ENCODE results near the gene DLG4. TPM values are rescaled to one million over a fixed set of nuclear protein-coding genes. Genes with fewer than 3 reads are reported as not detected.
A peak's percentile ranks its signal among the peaks of the same experiment; 100 is the strongest.

Gene DLG4
- 10 to 100 TPM in 3 of 4 donors, 1 to 10 TPM in 1; 8.7 to 12.5 (median 11.6) TPM for total RNA-seq

- DNase-seq (ENCODE audit: low spot score) (peak; percentile 90), ATAC-seq (ENCODE audit: low FRiP score) (peak; percentile 84)
- TF ChIP-seq, protein P1, sequence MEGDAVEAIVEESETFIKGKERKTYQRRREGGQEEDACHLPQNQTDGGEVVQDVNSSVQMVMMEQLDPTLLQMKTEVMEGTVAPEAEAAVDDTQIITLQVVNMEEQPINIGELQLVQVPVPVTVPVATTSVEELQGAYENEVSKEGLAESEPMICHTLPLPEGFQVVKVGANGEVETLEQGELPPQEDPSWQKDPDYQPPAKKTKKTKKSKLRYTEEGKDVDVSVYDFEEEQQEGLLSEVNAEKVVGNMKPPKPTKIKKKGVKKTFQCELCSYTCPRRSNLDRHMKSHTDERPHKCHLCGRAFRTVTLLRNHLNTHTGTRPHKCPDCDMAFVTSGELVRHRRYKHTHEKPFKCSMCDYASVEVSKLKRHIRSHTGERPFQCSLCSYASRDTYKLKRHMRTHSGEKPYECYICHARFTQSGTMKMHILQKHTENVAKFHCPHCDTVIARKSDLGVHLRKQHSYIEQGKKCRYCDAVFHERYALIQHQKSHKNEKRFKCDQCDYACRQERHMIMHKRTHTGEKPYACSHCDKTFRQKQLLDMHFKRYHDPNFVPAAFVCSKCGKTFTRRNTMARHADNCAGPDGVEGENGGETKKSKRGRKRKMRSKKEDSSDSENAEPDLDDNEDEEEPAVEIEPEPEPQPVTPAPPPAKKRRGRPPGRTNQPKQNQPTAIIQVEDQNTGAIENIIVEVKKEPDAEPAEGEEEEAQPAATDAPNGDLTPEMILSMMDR (IDR thresholded peaks at IDR 0.05): no peak
Measured at GRCh38 chr17:7219812-7220592, at the start of gene DLG4, which contains the start of gene ACADVL. DLG4 (minus strand) TSS chr17:7219836. ACADVL (plus strand) TSS chr17:7219938; CDS start chr17:7219985, 47 bp downstream.

- DNase-seq (ENCODE audit: low spot score) (no peak), ATAC-seq (ENCODE audit: low FRiP score) (no peak)
- TF ChIP-seq, protein P1 (IDR thresholded peaks at IDR 0.05): no peak
Measured at GRCh38 chr17:7266784-7267183, 47.1 kb upstream of the DLG4 start.

- ATAC-seq (ENCODE audit: low FRiP score) (no peak), DNase-seq (ENCODE audit: low spot score) (no peak)
- TF ChIP-seq, protein P1 (IDR thresholded peaks at IDR 0.05): no peak
Measured at GRCh38 chr17:7263801-7264078, 44.1 kb upstream of the DLG4 start.

DNA sequence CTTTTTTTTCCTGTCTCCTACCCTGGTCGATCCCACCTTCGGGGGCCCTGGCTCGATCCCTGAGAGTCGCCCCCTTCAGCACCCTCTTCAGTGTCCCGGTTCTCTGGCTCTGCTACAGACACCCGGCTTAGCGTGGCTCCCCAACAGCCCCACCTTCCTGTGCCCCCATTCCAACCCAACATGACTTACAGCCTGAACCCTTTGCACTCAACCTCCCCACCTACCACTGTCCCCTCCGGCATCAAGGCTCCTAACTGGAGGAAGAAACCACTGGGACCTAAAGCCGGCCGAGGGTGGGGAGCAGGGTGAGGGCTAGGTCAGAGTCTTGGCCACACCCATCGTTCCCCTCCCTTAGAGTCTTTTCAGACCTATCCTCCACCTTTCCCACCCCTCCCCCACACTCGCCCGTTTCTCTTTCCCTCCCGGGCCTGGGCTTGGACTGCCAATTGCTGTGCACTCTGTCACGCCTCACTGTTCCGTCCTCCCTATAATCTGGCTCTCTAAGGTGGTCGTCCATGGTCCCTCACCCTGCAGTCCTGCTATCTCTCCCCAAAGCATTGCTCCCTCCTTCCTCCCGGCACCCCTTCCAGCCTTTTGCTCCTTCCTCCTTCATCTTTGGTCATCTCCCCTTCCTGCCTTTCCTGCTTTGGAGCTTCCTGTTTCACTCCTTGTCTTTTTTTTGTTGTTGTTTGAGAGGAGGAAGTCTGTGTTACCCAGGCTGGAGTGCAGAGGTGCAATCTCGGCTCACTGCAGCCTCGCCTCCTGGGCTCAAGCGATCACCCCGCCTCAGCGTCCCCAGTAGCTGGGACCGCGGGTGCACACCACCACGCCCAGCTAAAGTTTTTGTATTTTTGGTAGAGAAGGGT is 43.5 kb upstream of the DLG4 start:
- TF ChIP-seq, protein P1 (IDR thresholded peaks at IDR 0.05): no peak
- ATAC-seq (ENCODE audit: low FRiP score): peak; percentile 17
- no peak for DNase-seq (ENCODE audit: low spot score)

GRCh38 chr17:7262192-7262934 is 42.7 kb upstream of the DLG4 start, which contains the start of gene CLDN7:
CLDN7 (minus strand) TSS chr17:7262478; CDS start chr17:7262043, 435 bp downstream.
- ATAC-seq (ENCODE audit: low FRiP score) (no peak), DNase-seq (ENCODE audit: low spot score) (no peak)
- TF ChIP-seq, protein P1 (IDR thresholded peaks at IDR 0.05): no peak

- TF ChIP-seq, protein P1 (IDR thresholded peaks at IDR 0.05): no peak
- DNase-seq (ENCODE audit: low spot score) (no peak), ATAC-seq (ENCODE audit: low FRiP score) (peak; percentile 14)
Measured at GRCh38 chr17:7261379-7262191, 41.9 kb upstream of the DLG4 start.

Data from omental fat pad (tissue), 4 donors.